ENCODE measurements around the gene CHGA. TPM values are rescaled to one million over a fixed set of nuclear protein-coding genes. Genes with fewer than 3 reads are reported as not detected.

Gene CHGA
- total and polyA plus RNA-seq, 10 donors, result 0.09 to 0.20 TPM; not detected in 8

- Histone ChIP-seq H3K4me3 (no peak overlapping the region), H3K9me3 (peaks cover 5 to 77% (median 56%) of the 10 kb centered on the region in 8 donors), H3K4me1 (peaks cover 0 to 6% (median 0%) of the 10 kb centered on the region in 6 donors), H3K27me3 (replicated peaks in 1 of 7) (no peaks in the 10 kb centered on the region), H3K36me3 (peaks cover 0 to 97% (median 16%) of the 10 kb centered on the region in 6 donors), H3K27ac (peak overlapping the region in 3 of 8 donors; percentile 28 to 57 (median 33))
- peak; percentile 16 for DNase-seq
- intact Hi-C loops (cut with DNase I; ENCODE audit: low total_unique reads), result no loop called here
- TF ChIP-seq CTCF (IDR thresholded peaks at IDR 0.05 in 8 of 11, conservative IDR thresholded peaks at IDR 0.05 in 3 of 11) (no peak), POLR2AphosphoS5 (IDR thresholded peaks at IDR 0.05) (no peak), POLR2A (IDR thresholded peaks at IDR 0.05) (no peak)
- WGBS, 5 donors, result 72 to 87% (median 86%) methylated on average over 4 of the region's 4 CpGs
These were observed 55.5 kb downstream of the CHGA start for GRCh38 chr14:92978229-92979021.

- peak; percentile 13 for DNase-seq
- intact Hi-C loops (cut with DNase I; ENCODE audit: low total_unique reads), result no loop called here
- 92 to 100% (median 98%) methylated on average over 4 of the region's 4 CpGs for WGBS, 5 donors
These were observed 57.9 kb downstream of the CHGA start for GRCh38 chr14:92980866-92981265.

DNA sequence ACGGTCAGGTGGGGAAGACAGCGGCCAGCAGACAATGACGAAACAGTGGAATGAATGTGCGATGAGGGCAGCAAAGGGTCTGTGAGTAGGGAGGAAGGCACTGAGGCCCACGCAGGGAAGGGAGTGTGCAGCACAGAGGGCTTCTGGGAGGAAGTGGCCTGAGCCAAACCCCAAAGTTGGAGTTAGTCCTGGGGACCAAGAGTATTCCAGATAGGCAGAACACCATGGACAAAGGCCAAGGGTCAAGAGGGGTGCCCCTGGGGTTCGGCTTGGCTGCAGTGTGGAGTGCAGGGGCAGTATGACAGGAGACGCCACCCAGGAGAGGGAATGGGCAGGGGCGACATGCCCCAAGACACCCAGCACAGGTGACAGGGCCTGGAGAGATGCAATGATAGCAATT lies 58.8 kb downstream of the CHGA start:
- DNase-seq, result peak; percentile 48
- H3K4me3 ChIP-seq, result no peak overlapping the region
- intact Hi-C loops (cut with DNase I; ENCODE audit: low total_unique reads), result no loop called here

More at GRCh38 chr14:92980866-92981265, 57.9 kb downstream of the CHGA start:
- Histone ChIP-seq H3K4me3 (no peak overlapping the region), H3K9me3 (peaks cover 3 to 63% (median 49%) of the 10 kb centered on the region in 8 donors), H3K36me3 (peaks cover 0 to 86% (median 16%) of the 10 kb centered on the region in 6 donors), H3K27ac (no peak overlapping the region), H3K4me1 (peaks cover 0 to 19% (median 8%) of the 10 kb centered on the region in 6 donors), H3K27me3 (replicated peaks in 1 of 7) (no peaks in the 10 kb centered on the region)
- no peak for TF ChIP-seq CTCF (IDR thresholded peaks at IDR 0.05 in 8 of 11, conservative IDR thresholded peaks at IDR 0.05 in 3 of 11)
- TF ChIP-seq POLR2AphosphoS5 (IDR thresholded peaks at IDR 0.05), result no peak
- TF ChIP-seq POLR2A (IDR thresholded peaks at IDR 0.05), result no peak

More for the DNA sequence above, 58.8 kb downstream of the CHGA start:
- 96 to 100% (median 97%) methylated on average over 8 of the region's 8 CpGs for WGBS, 5 donors
- Histone ChIP-seq H3K9me3 (peaks cover 0 to 55% (median 41%) of the 10 kb centered on the region in 8 donors), H3K27ac (no peak overlapping the region), H3K4me1 (peaks cover 0 to 27% (median 17%) of the 10 kb centered on the region in 6 donors), H3K27me3 (replicated peaks in 1 of 7) (no peaks in the 10 kb centered on the region), H3K36me3 (peaks cover 0 to 86% (median 12%) of the 10 kb centered on the region in 6 donors)
- TF ChIP-seq POLR2A (IDR thresholded peaks at IDR 0.05) (no peak), CTCF (IDR thresholded peaks at IDR 0.05 in 8 of 11, conservative IDR thresholded peaks at IDR 0.05 in 3 of 11) (no peak), POLR2AphosphoS5 (IDR thresholded peaks at IDR 0.05) (no peak)
